HEK293T (cell line): ENCODE measurements around the gene ACP6.

ENCODE experiments used
- FOXA1 ChIP-seq: fragments of 450-650 bp; IDR thresholded peaks from 2 replicates; pipeline ENCODE4 v1.6.1; 2016; ENCODE audit warnings: mild to moderate bottlenecking
- SUZ12 ChIP-seq: fragments of 450-650 bp; IDR thresholded peaks from 2 replicates; pipeline ENCODE4 v1.6.1; 2016; ENCODE audit warnings: mild to moderate bottlenecking
- ZNF384 ChIP-seq: fragments of 450-650 bp; IDR thresholded peaks from 2 replicates; pipeline ENCODE4 v1.6.1; 2016

GRCh38 chr1:147597010-147597409 is 73.3 kb downstream of the ACP6 start:
- TF ChIP-seq SUZ12 (no peak), FOXA1 (no peak), ZNF384 (no peak)
